GM12878 (cell line): ENCODE data around the gene CNKSR1.

Experiments used
- POLR2AphosphoS5 ChIP-seq: IDR thresholded peaks from 2 replicates; pipeline ENCODE4 v1.6.1; 2011; ENCODE audit warnings: mild to moderate bottlenecking, low read length, inconsistent platforms
- TF ChIP-seq, protein P1 (sequence below), 3 experiments: IDR thresholded peaks in 2 of 3; conservative IDR thresholded peaks in 1 of 3; 2 replicates each; pipeline ENCODE4 v1.5.1; 2011; ENCODE audit warnings: low read depth in 3 of 3, low read length in 3 of 3, mild to moderate bottlenecking in 3 of 3, control low read depth in 2 of 3, moderate library complexity in 2 of 3, inconsistent platforms in 1 of 3, mixed read lengths in 1 of 3; ENCODE audit not compliant: control insufficient read depth in 2 of 3, insufficient read depth in 1 of 3; ENCODE audit errors: extremely low read depth in 1 of 3

DNA sequence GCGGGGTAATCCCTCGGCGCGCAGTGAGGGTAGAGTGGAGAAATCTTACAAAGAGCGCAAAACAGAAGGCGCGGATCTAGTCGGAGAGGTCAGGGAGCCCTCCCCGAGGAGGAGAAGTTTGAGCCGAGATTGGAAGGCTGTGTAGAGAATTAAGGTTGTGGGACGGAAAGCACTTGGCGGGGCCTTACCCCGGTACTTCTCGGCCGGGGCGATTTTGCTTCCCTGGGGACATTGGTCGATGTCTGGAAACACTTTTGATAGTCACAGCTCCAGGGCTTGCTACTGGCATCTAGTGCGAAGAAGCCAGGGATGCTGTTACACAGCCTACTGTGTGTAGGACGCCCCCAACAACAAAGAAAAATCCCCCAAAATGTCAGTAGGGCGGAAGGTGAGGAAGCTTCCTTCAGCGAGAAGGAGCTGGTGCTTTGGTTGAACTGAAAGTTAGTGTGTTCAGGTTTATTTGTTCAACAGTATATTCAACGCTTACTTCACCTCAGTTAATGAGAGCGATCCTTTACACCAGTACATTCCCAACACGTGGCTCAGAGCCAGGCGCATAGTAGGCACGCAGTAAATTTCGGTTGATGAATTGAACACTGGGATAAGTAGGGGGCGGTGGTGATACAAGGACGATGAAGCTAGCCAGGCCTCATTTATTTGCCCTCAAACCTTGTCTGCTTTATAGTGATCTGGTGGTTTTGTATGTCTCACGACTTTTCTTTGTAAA, 57.5 kb downstream of the CNKSR1 start:
- TF ChIP-seq POLR2AphosphoS5 = no peak
- TF ChIP-seq, protein P1, sequence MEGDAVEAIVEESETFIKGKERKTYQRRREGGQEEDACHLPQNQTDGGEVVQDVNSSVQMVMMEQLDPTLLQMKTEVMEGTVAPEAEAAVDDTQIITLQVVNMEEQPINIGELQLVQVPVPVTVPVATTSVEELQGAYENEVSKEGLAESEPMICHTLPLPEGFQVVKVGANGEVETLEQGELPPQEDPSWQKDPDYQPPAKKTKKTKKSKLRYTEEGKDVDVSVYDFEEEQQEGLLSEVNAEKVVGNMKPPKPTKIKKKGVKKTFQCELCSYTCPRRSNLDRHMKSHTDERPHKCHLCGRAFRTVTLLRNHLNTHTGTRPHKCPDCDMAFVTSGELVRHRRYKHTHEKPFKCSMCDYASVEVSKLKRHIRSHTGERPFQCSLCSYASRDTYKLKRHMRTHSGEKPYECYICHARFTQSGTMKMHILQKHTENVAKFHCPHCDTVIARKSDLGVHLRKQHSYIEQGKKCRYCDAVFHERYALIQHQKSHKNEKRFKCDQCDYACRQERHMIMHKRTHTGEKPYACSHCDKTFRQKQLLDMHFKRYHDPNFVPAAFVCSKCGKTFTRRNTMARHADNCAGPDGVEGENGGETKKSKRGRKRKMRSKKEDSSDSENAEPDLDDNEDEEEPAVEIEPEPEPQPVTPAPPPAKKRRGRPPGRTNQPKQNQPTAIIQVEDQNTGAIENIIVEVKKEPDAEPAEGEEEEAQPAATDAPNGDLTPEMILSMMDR (IDR thresholded peaks at IDR 0.05 in 2 of 3, conservative IDR thresholded peaks at IDR 0.05 in 1 of 3; ENCODE audit: control insufficient read depth in 2 of 3, extremely low read depth in 1 of 3, insufficient read depth in 1 of 3, low read depth in 3 of 3, low read length in 3 of 3) = peak; percentile 1 to 33 (median 16); a peak in 2 of 6 replicates
